ENCODE data around the gene CACNA1B.
"Not testable (repeated sequence)": the region's sequence is repeated elsewhere in the genome, so short reads cannot be mapped to it uniquely, and the experiment has no call there.

Gene CACNA1B

DNA sequence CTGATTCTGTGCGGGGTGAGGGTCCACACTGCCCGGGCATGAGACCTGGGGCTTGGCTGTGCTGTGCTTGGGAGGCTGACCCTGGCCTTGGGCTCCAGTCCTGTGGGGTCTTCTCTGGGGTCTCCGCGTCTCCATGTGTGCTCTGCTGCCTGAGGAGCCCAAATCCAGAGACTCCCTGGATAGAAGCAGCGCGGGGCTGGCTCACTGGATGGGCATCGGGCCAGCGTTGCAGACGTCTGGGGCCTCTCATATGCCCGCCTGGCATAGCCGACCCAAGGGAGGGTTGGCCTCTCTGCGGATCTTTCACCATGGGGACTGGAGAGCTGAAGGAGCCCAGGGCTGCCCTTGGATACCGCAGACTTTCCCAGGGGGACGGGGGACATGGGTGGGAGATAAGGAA is 12.4 kb downstream of the CACNA1B start:
- DNase-seq (ENCODE audit: low spot score) = not testable (repeated sequence)

DNA sequence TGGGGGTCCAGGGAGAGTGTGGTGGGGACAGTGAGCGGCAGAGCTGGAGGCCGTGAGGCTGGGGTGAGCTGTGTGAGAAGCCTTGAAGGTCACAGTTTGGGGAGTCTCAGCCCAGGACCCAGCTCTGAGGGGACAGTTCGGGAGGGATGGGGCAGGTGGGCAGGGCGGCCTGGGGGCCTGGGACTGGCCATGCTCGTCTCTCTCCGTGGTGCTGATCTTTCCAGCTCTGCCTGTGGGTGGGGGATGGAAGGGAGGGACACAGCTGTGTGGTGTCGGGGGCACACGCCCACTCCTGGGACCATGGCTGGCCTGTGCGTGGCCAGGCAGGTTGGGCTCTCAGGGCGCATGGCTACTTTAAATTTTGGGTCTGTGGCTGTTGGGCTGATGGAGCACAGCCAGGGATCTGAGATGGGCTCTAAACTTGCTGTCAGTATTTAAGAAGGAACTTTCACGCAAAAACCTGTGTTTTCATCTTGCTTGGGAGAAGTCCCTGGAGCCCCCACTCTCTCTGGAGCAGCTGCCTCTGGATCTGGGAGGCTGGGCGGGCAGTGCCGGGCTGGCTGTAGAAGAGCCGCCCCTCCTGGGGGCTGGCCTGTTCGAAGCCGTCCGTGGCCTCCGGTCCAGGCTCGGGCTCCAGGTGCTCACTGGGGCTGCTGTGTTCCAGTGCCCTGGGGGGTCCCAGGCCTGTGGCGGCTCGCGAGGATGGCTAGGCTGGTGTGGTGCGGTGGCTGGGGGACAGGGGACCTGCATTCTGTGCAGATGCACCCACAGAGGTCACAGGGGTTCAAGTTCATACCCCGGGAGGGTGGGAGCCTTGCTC is 13.4 kb downstream of the CACNA1B start:
- DNase-seq (ENCODE audit: low spot score) = not testable (repeated sequence)

DNA sequence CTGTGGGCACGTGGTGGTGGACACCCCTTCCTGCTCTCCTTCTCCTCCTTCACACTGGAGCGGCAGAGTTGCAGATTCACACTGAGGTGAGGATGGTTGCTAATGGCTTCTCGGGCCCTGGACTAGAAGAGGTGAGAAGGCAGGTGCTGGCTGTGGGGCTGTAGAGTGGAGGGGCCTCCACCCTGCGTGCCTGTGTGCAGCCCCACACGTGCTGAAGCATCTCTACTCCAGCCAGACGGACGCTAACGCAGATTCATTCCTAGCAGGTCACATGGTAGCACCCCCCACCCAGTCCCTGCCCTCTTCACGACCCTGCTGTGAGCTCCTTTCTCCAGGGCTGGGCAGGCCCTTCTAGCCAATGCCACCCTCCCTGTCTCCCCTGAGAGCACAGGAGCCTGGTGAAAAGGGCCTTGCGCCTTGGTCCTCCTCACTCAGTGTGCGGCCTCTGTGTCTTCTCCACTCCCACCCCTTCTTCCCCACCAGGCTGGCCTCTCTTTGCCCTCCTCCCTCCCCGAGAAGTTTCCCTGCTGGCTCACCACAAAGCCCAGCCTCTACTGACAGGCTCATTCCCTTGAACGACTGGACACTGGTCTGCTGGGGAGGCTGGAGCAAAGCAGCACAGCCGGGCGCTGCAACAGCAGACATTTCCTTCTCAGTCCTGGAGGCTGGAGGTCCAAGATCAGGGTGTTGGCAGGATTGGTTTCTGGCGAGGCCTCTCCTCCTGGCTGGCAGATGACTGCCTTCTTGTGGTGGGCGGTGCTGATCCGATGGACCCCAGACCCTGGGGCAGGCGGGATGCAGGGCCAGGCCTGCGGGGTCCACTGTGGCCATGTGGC is 14.2 kb downstream of the CACNA1B start:
- no peak for DNase-seq (ENCODE audit: low spot score)

DNA sequence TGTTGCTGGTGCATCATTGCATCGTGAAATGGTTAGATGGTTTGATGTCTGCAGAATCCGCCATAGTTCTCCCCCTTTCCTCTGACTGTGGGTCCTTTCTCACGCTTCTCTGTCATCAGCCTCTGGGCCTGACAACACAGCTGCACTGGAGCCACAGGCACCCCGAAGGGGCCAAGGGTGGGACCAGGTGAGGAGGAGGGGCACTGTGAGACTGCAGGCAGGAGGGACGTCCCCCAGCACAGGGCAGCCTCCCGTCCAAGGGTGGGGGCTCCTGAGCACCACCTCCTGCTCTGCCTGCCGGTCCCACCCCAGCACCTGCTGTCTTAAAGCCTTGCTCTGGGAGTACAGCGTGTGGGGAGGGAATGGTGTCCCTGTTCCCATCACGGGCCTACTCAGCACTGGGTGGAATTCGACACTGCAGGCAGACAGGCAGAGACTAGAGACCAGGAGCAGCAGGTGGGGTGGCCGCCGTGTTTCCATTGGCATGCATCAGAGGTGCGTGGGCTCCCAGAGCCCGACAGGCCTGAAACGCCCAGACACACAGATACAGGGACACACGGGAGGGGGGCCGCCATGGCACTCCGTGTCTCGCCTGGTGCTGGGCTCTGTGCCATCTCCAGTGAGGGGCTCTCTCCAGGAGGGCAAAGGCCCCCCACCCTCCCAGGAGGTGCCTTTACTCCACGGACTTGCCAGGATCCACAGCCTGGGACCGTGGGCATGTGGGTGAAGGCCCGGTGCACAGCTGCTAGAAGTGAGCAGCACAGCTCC is 15.0 kb downstream of the CACNA1B start:
- DNase-seq (ENCODE audit: low spot score) = no peak

DNA sequence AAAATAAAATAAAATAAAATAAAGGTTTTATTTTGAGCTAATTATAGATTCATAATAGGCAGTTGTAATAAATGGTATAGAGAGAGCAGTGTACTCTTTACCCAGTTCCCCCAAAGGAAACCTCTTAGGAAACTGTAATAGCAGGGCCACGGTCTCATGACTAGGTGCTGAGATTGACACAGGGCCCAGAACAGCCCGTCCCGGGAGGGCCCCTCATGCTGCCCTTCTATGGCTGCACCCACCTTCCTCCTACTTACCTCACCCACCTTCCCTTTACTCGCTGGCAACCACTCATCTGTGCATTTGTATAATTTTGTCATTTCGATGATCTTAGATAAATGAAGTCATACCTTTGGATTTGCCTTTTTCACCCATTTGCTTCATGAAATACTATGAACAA is 16.1 kb downstream of the CACNA1B start:
- no peak for DNase-seq (ENCODE audit: low spot score)

DNA sequence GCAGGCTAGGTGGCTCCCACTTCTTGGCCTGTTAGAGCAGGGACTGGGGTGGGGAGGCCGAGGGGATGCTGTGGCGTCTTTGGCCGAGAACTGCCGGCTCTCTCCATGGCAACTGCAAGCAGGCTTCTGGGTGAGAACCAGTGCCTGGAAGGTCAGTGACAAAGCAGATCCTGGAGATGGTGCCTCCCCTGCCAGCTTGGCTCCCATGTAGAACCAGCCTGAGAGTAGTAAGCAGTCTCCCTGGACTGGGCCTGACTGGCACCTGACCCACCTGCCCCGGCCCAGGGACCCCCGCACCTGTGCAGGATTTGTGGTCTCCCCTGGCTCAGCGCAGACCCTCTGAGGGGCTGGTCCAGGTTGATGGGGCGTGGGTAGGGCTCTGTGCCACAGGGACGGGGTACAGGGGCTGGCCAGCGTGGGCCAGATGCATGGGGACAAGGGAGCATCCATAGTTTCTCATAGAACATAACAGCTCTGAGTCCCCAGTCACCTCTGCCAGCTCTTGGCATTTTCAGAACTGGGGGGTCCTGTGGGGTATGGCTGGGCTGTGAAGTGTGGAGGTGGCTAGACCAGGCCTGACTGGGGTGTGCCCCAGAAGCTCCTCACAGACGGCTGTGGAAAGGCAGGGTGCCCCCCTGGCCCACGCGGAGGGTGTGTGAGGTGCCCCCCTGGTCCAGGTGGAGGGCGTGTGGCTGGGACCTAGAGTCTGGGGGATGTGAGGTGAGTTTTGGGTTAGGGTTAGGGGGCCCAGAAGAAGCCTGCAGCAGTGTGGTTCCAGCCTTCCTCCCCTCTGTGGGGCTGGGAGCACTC is 22.2 kb downstream of the CACNA1B start:
- no peak for DNase-seq (ENCODE audit: low spot score)

DNA sequence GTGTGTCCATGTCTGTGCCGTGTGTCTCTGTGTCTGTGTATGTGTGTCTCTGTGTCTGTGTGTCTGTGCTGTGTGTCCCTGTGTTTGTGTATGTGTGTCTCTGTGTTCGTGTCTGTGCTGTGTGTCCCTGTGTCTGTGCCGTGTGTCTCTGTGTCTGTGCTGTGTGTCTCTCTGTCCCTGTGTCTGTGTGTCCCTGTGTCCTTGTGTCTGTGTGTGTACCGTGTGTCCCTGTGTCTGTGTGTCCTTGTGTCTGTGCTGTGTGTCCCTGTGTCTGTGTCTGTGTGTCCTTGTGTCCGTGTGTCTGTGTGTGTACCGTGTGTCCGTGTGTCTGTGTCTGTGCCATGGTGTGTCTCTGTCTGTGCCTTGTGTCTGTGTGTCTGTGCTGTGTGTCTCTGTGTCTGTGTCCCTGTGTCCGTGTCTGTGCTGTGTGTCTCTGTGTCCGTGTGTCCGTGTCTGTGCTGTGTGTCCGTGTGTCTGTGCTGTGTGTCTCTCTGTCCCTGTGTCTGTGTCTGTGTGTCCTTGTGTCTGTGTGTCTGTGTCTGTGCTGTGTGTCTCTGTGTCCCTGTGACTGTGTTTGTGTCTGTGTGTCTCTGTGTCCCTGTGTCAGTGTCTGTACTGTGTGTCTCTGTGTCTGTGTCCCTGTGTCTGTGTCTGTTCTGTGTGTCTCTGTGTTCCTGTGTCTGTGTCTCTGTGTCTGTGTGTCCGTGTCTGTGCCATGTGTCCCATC is 23.2 kb downstream of the CACNA1B start:
- DNase-seq (ENCODE audit: low spot score) = no peak

DNA sequence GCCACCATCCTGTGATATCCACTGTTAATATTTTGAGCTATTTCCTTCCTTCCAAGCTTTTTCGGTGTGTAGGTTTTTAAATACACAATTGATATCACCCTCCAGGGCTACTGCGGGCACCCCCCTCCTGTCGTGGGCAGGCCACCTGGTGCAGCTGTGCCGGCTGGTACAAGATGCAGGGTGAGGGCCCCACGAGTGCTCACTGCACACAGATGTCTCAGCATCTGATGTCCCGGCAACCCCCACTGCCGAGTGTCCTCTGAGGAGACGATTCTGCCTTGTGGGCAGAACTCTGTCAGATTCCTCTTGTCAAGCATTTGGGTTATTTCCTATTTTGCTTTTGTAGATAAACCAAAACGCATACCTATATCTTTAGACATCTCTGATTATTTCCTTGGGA is 25.1 kb downstream of the CACNA1B start:
- DNase-seq (ENCODE audit: low spot score) = no peak

DNA sequence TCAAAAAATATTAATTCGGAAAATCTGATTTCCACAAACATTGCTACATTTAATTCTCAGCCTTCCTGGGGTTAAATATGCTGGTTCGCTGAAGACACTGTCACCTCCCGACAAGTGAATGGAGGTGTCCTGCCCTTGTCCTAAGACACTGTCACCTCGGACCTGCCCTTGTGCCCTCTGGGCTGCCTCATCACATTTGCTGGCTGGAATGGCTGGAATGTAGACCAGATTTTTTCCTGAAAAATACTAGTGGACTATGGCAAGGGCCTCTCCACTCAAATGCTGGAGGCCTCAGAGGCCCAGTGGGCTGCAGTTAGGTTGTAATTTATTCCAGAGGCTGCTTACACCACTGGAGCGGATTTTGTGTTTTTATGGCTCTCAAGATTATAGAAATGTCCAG is 28.2 kb downstream of the CACNA1B start:
- no peak for DNase-seq (ENCODE audit: low spot score)

DNA sequence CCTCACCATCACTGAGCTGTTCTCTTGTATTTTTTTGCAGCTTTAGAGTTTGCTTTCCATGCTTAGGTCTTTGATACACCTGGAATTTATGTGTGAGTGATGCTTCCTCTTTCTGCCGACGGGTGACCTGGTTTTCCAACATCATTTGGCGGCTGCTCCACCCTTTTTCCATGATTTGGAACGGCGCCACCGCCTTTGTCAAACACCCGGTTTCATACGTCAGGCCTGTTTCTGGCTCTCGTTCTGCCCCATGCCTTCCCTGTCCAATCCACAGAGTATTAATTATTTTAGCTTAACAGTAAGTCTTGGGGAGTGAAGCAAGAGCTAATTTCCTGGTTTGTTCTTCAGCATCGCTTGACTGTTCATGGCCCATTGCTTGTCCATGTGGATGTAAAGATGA is 30.2 kb downstream of the CACNA1B start:
- no peak for DNase-seq (ENCODE audit: low spot score)

DNA sequence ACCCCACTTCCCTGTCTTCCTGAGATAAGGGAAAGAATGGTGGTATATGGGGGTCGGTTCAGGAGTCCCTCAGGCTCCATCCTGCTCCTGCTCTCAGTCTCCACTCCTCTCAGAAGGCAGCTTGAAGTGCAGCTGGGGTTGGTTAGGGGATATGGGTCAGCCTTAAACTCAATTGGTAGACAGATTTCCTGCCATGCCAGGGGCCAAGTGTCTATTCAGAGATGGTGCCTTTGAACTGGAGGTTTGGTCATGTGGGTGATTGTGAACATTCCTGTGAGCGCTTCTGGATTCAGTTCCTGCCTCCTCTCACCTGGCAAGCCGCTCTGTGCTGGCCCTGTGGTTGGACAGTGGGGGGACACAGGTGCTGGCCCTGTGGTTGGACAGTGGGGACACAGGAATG is 35.1 kb downstream of the CACNA1B start:
- no peak for DNase-seq (ENCODE audit: low spot score)

DNA sequence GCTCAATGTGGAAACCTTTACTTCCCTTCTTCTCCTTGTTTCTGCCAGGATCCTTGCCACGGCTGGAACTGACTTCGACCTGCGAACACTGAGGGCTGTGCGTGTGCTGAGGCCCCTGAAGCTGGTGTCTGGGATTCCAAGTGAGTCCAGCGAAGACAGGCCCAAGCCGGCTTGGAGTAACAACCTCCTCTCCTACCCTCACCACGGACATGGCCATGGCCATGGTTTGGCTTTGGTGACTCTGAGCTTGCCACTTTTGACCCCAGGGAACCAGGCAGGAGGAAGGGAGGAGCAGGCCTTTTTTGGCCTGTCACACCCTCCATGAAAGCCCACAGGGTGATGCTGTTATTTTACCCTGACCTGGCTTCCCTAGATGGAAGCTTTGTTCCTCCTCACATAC is 35.5 kb downstream of the CACNA1B start:
- DNase-seq (ENCODE audit: low spot score) = no peak

DNA sequence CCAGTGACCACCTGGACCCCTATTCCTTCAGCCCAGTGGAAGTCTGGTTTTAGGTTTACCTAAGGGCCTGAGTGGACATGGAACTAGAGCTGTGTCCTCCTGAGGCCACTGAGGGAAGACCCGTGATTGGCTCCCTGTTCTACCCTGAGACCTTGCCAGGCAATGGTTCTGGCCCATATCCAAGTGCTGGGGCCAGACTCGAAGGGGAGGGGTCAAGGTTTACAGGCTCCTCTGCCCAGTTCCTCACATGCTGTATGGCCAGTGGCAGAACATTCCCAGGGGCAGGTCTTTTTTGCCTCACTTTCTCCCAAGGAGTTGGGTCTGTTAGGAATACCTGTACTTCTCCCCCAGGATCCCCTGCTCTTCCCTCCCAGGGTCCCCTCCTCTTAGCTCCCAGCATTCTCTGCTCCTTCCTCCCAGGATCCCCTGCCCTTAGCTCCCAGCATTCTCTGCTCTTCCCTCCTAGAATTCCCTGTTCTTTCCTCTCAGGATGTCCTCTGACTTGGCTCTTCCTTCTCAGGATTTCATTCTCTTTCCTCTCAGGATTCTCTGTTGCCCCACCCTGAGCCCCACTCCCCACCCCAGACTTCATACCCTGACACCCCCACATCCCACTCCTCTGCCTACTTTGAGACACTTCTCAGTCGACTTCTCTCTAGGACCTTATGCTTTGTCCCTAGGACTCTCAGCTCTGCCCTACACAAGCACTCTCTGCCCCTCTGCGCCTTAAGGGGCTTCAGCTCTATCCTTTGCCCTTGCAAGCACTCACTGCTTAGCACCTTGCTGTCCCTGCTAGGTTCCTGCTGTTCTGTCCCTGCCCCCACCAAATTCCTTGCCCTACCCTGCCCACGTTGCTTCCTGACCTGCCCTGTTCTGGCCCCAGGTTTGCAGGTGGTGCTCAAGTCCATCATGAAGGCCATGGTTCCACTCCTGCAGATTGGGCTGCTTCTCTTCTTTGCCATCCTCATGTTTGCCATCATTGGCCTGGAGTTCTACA is 36.5 kb downstream of the CACNA1B start:
- no peak for DNase-seq (ENCODE audit: low spot score)

DNA sequence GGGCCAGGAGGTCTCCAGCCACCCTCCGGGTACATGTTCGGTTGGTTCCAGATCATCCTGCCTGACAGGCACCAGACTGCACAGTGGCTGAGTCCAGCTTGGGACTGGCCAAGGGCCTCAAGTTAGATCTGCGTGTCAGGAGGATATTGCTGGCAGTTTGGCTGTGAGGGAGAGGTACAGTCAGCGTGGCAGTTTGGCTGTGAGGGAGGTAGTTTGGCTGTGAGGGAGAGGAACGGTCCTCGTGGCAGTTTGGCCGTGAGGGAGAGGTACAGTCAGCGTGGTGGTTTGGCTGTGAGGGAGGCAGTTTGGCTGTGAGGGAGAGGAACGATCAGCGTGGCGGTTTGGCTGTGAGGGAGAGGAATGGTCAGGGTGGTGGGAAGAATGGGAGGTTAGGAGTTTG is 39.0 kb downstream of the CACNA1B start:
- DNase-seq (ENCODE audit: low spot score) = no peak

DNA sequence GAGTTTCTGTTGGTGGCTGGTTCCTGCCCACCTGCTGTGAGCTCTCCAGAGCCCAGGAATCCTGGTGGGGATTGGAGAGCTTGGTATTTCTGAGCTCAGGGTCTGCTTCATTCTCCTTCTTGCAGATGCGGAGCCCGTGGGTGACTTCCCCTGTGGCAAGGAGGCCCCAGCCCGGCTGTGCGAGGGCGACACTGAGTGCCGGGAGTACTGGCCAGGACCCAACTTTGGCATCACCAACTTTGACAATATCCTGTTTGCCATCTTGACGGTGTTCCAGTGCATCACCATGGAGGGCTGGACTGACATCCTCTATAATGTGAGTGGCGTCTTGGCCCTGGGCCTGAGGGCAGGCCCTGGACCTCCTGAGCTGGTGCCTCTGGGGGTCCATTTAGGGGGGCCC is 39.5 kb downstream of the CACNA1B start:
- no peak for DNase-seq (ENCODE audit: low spot score)

DNA sequence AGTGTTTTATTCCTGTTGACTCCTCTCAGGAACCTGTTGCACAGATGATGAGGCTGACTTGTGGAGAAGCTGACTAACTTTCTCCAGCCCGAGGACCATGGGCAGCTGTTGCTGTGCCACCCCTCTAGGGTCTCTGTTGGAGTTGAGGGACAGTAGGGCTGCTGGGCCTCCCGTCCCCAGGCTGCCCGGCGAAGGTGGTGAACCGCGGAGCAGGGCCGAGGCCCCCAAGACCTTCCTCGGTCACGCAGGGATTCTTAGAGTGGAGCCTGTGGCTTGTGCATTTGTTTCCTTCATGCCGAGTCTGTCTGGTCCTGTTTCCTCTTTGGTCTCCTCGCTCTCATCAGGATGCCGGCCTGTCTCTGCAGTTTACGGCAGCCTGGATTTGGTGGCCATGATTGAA is 40.2 kb downstream of the CACNA1B start:
- no peak for DNase-seq (ENCODE audit: low spot score)

DNA sequence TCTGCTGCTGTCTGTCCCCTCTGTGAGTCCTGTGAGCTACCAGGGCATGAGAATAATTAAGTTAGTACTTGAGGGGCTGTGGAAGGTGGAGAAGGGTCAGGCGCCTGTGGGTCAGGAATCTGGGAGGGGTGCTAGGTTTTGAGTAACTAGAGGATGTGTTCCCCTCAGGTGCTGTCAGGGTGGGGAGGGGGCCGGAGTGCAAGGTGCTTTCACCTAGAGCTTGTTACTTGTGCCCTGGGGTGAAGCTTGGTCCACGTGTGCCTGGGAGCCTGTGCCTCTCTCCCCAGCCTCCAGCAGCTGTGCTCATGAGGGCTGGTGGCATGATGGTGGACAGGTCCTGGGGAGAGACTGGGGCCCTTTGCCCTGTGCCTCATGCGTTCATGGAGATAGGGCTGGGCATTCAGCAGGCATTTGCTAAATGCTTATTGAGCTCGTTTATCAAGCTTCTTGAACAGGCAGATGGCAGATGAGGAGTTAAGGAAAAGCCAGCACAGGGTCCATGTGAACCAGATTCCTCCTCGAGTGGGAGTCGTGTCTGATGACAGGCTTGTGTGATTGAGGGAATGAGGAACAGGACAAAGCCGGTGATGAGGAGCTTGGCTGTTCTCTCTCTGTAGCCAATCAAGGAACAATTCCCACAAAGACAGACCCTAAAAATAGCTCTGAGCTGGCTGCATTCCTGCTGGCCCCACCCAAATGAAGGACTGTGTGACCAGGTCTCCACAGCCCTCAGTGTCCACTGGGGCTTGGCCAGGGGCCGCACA is 40.9 kb downstream of the CACNA1B start:
- no peak for DNase-seq (ENCODE audit: low spot score)

DNA sequence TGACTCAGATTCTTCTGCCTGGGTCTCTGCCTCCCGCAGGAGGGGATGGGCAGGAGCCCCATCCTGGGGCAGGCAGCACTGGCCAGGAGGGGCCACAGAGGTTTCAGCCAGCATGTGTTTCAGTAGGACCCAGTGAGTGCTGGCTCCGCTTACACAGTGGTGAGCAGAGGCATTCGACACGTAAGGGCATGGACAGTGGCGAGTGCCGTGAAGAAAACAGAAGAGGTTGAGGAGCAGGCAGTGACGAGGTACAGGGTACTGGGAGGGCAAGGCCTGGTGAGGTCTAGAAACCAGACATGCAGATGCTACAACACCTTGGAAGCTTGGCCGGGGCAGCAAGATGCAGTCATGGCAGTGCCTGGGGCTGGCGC is 41.5 kb downstream of the CACNA1B start:
- DNase-seq (ENCODE audit: low spot score) = no peak

DNA sequence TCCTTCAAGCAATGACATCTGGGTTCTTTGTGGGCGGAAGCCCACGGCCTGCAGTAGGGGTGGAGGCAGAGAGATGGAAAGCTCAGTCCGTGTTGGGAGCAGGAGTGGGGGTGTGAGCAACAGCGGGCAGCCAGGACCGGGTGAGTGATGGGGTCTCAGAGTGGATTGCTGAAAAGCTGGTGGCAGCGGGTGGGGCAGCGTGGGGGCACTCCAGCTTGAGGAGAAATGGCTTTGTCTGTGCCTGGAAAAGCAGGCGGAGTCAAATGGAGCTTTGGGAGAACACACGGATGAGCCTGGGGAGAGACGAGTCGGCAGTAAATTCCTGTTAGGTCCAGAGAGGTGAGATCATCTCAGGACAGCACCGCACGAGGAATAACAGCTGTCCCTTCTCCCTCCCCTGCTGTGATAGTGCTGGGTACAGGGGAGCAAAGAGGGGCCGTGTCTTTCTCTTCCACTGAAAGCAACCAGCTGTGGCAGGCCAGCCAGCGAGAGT is 42.1 kb downstream of the CACNA1B start:
- DNase-seq (ENCODE audit: low spot score) = no peak
